ENCODE measurements around the gene CNTRL.

CNTRL gene

GRCh38 chr9:121201045-121201737 lies 126.4 kb downstream of the CNTRL start:
- DNase-seq (ENCODE audit: low read depth, low spot score) = peak; percentile 36

DNA sequence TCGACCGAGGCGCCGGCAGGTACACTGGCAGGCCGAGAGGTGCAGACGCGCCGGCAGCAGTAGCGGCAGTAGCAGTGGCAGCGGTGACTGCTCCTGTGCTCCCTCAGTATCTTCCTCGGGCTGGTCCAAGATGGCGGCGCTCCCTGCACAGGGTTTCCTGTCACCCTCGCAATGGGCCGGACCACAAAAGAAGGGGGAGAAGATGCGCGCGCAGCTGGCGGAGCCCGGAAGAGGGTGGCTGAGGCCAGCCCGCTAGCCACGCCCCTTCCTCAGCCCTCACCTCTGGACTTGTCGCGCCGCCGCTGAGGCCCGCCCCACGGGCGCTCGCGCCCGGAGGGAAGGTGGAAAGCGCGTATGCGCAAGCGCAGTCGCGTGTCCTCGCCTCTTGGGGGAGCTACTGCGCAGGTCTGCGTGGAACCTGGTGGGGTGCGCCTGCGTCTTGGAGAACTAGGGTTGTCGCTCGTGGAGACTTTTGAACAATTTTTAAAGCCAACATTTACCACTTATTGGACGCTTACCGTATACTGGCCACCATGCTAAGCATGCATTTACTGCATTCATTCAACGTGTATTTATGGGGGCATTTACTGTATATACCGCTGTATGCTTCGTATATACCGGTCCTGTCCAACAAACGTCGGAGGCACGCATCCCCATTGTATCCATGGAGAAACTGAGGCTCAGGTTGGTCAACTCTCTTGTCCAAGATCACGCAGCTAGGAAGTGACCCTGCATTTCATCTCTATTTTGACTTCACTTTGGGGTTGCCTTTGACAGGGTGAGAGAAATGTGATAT lies 127.2 kb downstream of the CNTRL start, which contains the start of gene RAB14:
RAB14 (minus strand) TSS at position 132 of the 796 bp plus-strand sequence. CDS start 8,457 bp downstream, outside the sequence.
- peak; percentile 99 for DNase-seq (ENCODE audit: low read depth, low spot score)

DNA sequence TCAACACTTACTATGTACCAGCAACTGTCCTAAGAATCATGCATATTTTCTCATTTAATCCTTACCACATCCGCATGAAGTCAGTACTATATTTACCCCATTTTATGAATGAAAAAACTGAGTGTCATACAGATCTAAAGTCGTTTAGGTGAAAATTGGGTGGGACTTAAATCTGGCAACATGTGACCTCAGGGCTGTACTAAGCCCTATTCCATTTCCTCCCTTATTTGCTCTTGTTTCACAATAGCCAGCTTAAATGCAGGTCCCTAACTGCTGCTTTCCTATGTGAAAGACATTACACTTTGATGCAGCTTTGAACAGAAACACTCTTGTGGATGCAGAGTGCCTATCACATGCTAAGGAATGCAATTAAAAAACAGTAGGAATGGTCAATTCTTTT lies 129.4 kb downstream of the CNTRL start:
- DNase-seq (ENCODE audit: low read depth, low spot score) = no peak

DNA sequence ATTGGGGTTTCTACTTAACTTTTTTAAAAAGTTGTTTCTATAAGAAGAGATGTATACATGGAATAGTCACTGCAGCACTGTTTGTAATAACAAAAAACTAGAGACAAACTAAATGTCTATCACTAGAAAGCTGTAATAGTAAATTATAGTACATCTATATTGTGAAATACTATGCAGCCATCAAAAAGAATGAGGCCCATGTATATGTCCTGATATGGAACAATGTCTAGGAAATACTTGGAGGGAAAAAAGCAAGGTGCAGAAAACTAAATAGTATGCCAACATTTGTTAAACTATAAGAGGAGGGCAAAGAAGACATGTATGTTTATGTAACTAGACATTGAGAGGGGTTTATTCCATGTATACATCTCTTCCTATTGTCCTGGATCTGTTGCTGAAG lies 129.9 kb downstream of the CNTRL start:
- no peak for DNase-seq (ENCODE audit: low read depth, low spot score)

GRCh38 chr9:121206516-121207370 lies 132.0 kb downstream of the CNTRL start:
- DNase-seq (ENCODE audit: low read depth, low spot score) = no peak

GRCh38 chr9:121207371-121207940 lies 132.7 kb downstream of the CNTRL start:
- DNase-seq (ENCODE audit: low read depth, low spot score) = no peak

DNA sequence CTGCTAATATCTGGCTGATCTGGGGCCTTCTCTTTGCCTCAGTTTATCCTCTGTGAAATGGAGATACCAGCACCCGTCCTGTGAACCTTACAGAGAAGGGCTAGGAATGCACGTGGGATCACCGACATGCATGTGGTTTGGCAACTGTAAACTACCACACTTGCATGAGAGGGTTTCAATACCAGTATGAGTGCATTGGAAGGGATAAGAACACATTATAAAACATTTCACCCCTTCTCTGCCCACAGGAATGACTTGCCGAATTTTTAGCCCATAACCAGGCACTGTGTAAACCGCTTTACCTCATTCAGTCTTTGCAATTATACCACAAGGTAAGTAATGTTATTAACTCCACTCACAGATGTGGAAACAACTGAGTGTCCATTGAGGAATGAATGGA lies 135.8 kb downstream of the CNTRL start:
- no peak for DNase-seq (ENCODE audit: low read depth, low spot score)

DNA sequence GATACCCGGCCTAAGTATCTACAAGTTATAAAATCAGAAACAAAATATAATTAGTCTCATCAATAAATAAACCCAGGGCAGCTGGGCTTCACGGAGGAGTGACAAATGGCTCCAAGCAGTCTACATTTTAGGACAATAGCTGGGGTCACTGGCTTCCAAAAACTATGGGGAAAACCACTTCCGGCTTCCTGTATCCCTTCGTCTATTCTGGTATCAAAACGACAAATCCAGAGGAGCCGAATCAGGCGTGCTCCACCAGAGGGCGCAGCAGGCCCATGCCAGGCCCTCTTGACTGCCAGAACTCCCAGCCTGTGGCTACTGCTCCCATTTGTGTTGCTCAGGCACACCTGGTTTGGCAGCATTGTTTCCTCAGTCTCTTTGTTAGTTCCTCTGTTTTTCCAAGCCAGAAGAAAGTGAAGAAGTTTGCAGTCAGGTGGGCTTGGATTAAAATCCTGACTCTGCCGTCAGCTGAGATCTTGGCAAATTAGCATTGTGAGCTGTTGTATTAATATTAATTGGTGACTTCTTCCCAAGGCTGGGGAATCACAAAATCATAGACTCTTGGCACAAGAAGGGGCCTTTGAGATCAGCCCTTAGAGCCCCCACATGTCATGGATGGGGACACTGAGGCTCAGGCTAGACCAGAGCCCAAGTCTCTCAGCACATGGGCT lies 138.5 kb downstream of the CNTRL start:
- peak; percentile 98 for DNase-seq (ENCODE audit: low read depth, low spot score)

GRCh38 chr9:121214005-121214404 lies 139.2 kb downstream of the CNTRL start:
- DNase-seq (ENCODE audit: low read depth, low spot score) = no peak

GRCh38 chr9:121216271-121216805 lies 141.6 kb downstream of the CNTRL start:
- no peak for DNase-seq (ENCODE audit: low read depth, low spot score)

DNA sequence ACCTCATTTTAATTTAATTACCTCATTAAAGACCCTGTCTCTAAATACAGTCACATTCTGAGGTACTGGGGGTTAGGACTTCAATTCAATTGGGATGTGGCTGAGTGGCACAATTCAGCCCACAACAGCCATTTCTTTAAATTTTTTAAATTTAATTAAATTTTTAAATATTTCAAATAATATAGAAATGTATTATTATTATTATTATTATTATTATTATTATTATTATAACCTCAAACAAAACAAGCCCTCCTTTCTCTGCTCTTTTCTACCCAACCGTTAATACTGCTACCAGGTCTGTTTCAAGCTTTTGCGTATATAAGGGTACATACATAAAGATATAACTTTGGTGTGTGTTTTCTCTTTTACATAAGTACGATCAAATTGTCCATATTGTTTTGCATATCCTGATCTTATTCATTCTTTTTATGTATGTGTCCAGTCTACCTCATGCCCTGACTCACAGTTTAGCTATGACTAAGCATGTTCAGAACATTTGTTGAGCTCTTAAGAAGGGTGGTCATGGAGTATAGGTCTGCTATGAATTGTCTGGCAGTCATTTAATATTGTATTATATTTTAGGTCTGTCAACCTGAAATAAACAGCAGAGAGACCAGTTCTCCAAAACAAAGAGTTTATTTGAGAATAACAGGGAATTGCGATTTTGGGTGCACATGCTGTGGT lies 143.0 kb downstream of the CNTRL start:
- DNase-seq (ENCODE audit: low read depth, low spot score) = no peak

DNA sequence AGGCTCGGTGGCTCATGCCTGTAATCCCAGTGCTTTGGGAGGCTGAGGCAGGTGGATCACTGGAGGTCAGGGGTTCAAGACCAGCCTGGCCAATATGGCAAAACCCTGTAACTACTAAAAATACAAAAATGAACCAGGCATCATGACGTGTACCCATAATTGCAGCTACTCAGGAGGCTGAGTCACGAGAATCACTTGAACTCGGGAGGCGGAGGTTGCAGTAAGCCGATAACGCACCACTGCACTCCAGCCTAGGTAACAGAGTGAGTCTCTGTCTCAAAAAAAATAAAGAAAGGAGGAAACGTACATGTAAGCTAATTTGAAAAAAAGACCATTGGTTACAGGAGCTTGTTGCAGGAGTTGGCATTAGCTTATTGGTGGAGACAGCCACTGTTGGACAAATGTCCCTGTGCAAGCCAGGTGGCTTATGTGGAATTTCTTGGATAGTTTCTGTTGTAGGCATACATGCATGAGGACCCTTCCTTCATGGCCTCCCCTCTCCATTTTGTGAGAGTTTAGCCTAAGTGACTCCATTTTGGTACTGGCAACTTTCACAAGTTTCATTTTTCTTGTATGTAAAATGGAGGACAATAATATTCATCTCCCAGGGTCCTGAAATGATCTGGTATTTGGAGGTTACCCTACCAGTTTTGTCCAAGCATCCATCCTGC lies 143.7 kb downstream of the CNTRL start:
- DNase-seq (ENCODE audit: low read depth, low spot score) = no peak

GRCh38 chr9:121219530-121219929 lies 144.8 kb downstream of the CNTRL start:
- DNase-seq (ENCODE audit: low read depth, low spot score) = no peak

DNA sequence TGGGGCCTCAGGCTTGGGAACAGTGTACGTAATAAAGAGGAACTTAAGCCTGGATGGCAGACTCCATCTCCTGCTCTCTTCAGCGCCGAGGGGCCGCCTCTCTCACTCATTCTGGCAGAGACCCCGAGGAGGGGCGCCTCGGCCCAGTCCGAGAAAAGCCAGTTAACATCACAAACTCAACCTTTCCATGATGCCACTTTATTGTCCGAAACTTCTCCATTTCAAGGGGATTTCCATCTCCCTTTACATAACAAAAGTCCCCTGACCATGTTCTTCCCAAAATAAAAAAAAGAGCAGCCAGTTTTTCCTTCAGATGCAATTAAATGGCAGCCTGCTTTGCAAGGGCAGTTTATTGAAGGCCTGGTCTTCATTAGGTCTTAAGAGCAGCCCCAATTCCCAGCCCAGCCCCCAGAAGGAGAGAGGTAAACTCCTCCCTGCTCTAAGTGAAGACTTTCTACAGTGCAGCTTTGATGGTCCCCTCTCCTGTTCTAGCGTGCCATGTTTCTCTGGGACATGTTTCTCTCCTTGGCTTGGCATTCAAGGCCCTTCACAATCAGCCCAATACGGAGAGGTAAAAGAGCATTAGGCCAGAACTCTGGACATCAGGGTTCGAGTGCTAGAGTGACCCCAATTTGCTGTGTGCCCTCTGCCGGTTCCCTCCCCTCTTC lies 146.4 kb downstream of the CNTRL start:
- DNase-seq (ENCODE audit: low read depth, low spot score) = peak; percentile 61

- DNase-seq (ENCODE audit: low read depth, low spot score) = peak; percentile 22
These were observed 146.9 kb downstream of the CNTRL start for GRCh38 chr9:121221664-121222055.

GRCh38 chr9:121222524-121223171 lies 147.9 kb downstream of the CNTRL start:
- DNase-seq (ENCODE audit: low read depth, low spot score) = no peak

DNA sequence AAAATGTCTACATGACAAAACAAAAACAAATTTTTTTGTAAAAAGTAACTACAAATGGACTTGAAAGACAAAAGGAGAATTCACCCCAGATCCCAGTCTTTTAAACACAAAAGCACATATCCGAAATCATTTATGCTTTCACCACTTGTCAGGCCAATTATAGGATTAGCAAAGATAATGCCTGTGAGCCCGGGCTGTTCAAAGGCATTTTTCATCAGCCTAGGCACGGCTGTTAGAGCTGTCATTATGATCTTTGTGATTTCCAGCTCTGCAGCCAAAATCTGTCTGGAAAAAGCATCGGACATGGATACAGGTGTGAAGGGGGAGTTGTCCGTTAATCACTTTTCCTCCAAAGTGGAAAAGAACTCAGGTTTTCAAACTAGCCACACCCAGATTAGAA lies 150.5 kb downstream of the CNTRL start:
- DNase-seq (ENCODE audit: low read depth, low spot score) = no peak

GRCh38 chr9:121226175-121226574 lies 151.4 kb downstream of the CNTRL start:
- DNase-seq (ENCODE audit: low read depth, low spot score) = no peak
